Keratinocyte (primary cell): ENCODE results near the gene PHACTR1. TPM values are rescaled to one million over a fixed set of nuclear protein-coding genes. Genes with fewer than 3 reads are reported as not detected.

Source experiments
- DNase-seq: peaks from one replicate; pipeline ENCODE4 v3.0.0-alpha.2; 2011; ENCODE audit warnings: low read depth, missing footprints, low spot score
- FAIRE-seq: peaks from 2 replicates; lab custom pipeline; 2011; peaks lifted over from hg19 to GRCh38; lab: Jason Lieb, UNC
- H2AFZ ChIP-seq: 2 replicates; pipeline ENCODE4 v1.6.0; 2012; ENCODE audit warnings: low read length, control low read depth, inconsistent platforms; ENCODE audit not compliant: control insufficient read depth
- H3K27ac ChIP-seq: 2 replicates; pipeline ENCODE4 v1.5.1; 2011; ENCODE audit warnings: low read length; ENCODE audit not compliant: control insufficient read depth, insufficient read depth
- H3K27me3 ChIP-seq: 3 replicates; pipeline ENCODE4 v1.6.0; 2011; ENCODE audit warnings: low read length; ENCODE audit not compliant: control insufficient read depth, insufficient read depth; ENCODE audit errors: extremely low read depth
- H3K36me3 ChIP-seq, 2 experiments: 2 replicates in 1 of 2; 3 replicates in 1 of 2; pipeline ENCODE4 v1.5.1; 2011; ENCODE audit warnings: low read length in 2 of 2, mild to moderate bottlenecking in 1 of 2; ENCODE audit not compliant: control insufficient read depth in 2 of 2, insufficient read depth in 2 of 2; ENCODE audit errors: extremely low read depth in 1 of 2
- H3K4me1 ChIP-seq: 3 replicates; pipeline ENCODE4 v1.5.1; 2011; ENCODE audit warnings: low read length; ENCODE audit not compliant: control insufficient read depth, insufficient read depth; ENCODE audit errors: extremely low read depth
- H3K4me2 ChIP-seq: 3 replicates; pipeline ENCODE4 v1.6.0; 2011; ENCODE audit warnings: low read depth, low read length; ENCODE audit not compliant: control insufficient read depth, insufficient read depth; ENCODE audit errors: extremely low read depth
- H3K4me3 ChIP-seq, 3 experiments: fragments of 200-600 bp in 1 of 3; sonication (generic) in 1 of 3; 2 replicates in 2 of 3; 3 replicates in 1 of 3; pipeline ENCODE4 v1.5.1; 2011 to 2016; ENCODE audit warnings: low read length in 3 of 3, mild to moderate bottlenecking in 3 of 3, control low read depth in 2 of 3, inconsistent platforms in 1 of 3, low read depth in 1 of 3, mixed read lengths in 1 of 3, mixed run types in 1 of 3, moderate library complexity in 1 of 3; ENCODE audit not compliant: control insufficient read depth in 2 of 3, insufficient read depth in 2 of 3; ENCODE audit errors: extremely low read depth in 1 of 3
- H3K79me2 ChIP-seq: 2 replicates; pipeline ENCODE4 v1.6.0; 2012; ENCODE audit warnings: low read length; ENCODE audit not compliant: control insufficient read depth, insufficient read depth
- H3K9ac ChIP-seq: 3 replicates; pipeline ENCODE4 v1.6.0; 2011; ENCODE audit warnings: low read length; ENCODE audit not compliant: control insufficient read depth, insufficient read depth; ENCODE audit errors: extremely low read depth
- H3K9me1 ChIP-seq: 3 replicates; pipeline ENCODE4 v1.6.0; 2011; ENCODE audit warnings: low read length; ENCODE audit not compliant: control insufficient read depth, insufficient read depth; ENCODE audit errors: extremely low read depth
- H3K9me3 ChIP-seq: 2 replicates; pipeline ENCODE4 v1.5.1; 2012; ENCODE audit warnings: low read depth, low read length; ENCODE audit not compliant: control insufficient read depth
- H4K20me1 ChIP-seq: 3 replicates; pipeline ENCODE4 v1.6.0; 2011; ENCODE audit warnings: low read length; ENCODE audit not compliant: control insufficient read depth, insufficient read depth; ENCODE audit errors: extremely low read depth
- CTCF ChIP-seq, 3 experiments: IDR thresholded peaks in 1 of 3; conservative IDR thresholded peaks in 1 of 3; optimal IDR thresholded peaks in 1 of 3; 2 replicates in 2 of 3; 3 replicates in 1 of 3; pipeline versions ENCODE3 to v1.5.1; 2011; ENCODE audit warnings: low read length in 3 of 3, mild to moderate bottlenecking in 3 of 3, moderate library complexity in 2 of 3, control low read depth in 1 of 3, inconsistent platforms in 1 of 3; ENCODE audit not compliant: insufficient read depth in 2 of 3; ENCODE audit errors: extremely low read depth in 1 of 3
- EZH2 ChIP-seq: IDR thresholded peaks from one replicate; pipeline ENCODE4 v1.6.1; 2012; ENCODE audit warnings: inconsistent platforms, mild to moderate bottlenecking, low read length, moderate library complexity
- dilution Hi-C: fragments of 300-500 bp; cut with MboI; formaldehyde crosslinking; loops from one replicate; pipeline ENCODE4 v1.7.0; 2020; ENCODE audit warnings: low sequenced_read_pairs; ENCODE audit not compliant: extremely low pct_ligation_motif_present
- polyA plus RNA-seq, 5 experiments: library from polyadenylated mRNA; depleted of rRNA in 3 of 5; stranded (reverse) in 3 of 5; stranded (forward) in 1 of 5; unstranded in 1 of 5; fragments of >200 nt; gene quantifications; 1 replicate in 1 of 5; 2 replicates in 3 of 5; 3 replicates in 1 of 5; pipeline versions ENCODE4 v1.2.1 to v1.2.3, GENCODE V29; 2011 to 2012; ENCODE audit warnings: missing spikeins in 2 of 5, low read depth in 1 of 5, low replicate concordance in 1 of 5

PHACTR1 gene
- polyA plus RNA-seq, 1 donor (not counting 4 experiments of a cell fraction or from before 2014, with no cell fraction given) = 0.22 TPM

GRCh38 chr6:13112921-13113320 lies 396.4 kb downstream of the PHACTR1 start:
- no peak overlapping the region for H3K4me2 ChIP-seq
- FAIRE-seq = no peak
- no peak overlapping the region for H3K27ac ChIP-seq
- no peaks in the 10 kb centered on the region for H3K9me1 ChIP-seq
- no peak overlapping the region for H3K4me3 ChIP-seq
- H3K27me3 ChIP-seq = peaks cover 3% of the 10 kb centered on the region
- no peak overlapping the region for H3K9ac ChIP-seq
- no peaks in the 10 kb centered on the region for H3K4me1 ChIP-seq
- no peaks in the 10 kb centered on the region for H4K20me1 ChIP-seq
- H3K36me3 ChIP-seq = no peaks in the 10 kb centered on the region
- dilution Hi-C loops = no loop called here
- H3K9me3 ChIP-seq = no peaks in the 10 kb centered on the region
- TF ChIP-seq CTCF (optimal IDR thresholded peaks at IDR 0.05 in 1 of 3, IDR thresholded peaks at IDR 0.05 in 1 of 3, conservative IDR thresholded peaks at IDR 0.05 in 1 of 3; ENCODE audit: extremely low read depth in 1 of 3, insufficient read depth in 2 of 3, low read length in 3 of 3) (no peak), EZH2 (no peak)
- DNase-seq = no peak
- no peak overlapping the region for H2AFZ ChIP-seq
- H3K79me2 ChIP-seq = no peaks in the 10 kb centered on the region

- Histone ChIP-seq H4K20me1 (no peaks in the 10 kb centered on the region), H3K9ac (no peak overlapping the region), H3K9me3 (no peaks in the 10 kb centered on the region), H3K27me3 (peaks cover 3% of the 10 kb centered on the region), H3K9me1 (no peaks in the 10 kb centered on the region), H2AFZ (no peak overlapping the region), H3K4me3 (no peak overlapping the region), H3K4me2 (no peak overlapping the region), H3K79me2 (no peaks in the 10 kb centered on the region), H3K27ac (no peak overlapping the region), H3K36me3 (no peaks in the 10 kb centered on the region), H3K4me1 (no peaks in the 10 kb centered on the region)
- TF ChIP-seq CTCF (optimal IDR thresholded peaks at IDR 0.05 in 1 of 3, IDR thresholded peaks at IDR 0.05 in 1 of 3, conservative IDR thresholded peaks at IDR 0.05 in 1 of 3; ENCODE audit: extremely low read depth in 1 of 3, insufficient read depth in 2 of 3, low read length in 3 of 3) (no peak), EZH2 (no peak)
- FAIRE-seq = no peak
- no peak for DNase-seq
- dilution Hi-C loops = no loop called here
Measured at GRCh38 chr6:13113376-13113775, 396.8 kb downstream of the PHACTR1 start.
